HCT116 (cell line): Measurements from ENCODE around the gene KAZN.

Experiments used
- CEBPB ChIP-seq: IDR thresholded peaks from 2 replicates; pipeline ENCODE4 v1.6.1; 2012; ENCODE audit warnings: low read depth
- ELF1 ChIP-seq: IDR thresholded peaks from 2 replicates; pipeline ENCODE4 v1.6.1; 2012; ENCODE audit warnings: low read depth, borderline replicate concordance
- EZH2 ChIP-seq: fragments of 200-600 bp; sonication (generic); IDR thresholded peaks from 2 replicates; pipeline ENCODE4 v1.6.1; 2017; ENCODE audit warnings: antibody characterized with exemption, mixed run types
- POLR2A ChIP-seq: IDR thresholded peaks from 2 replicates; pipeline ENCODE4 v1.7.0; 2011; ENCODE audit warnings: borderline replicate concordance; ENCODE audit not compliant: insufficient read depth, insufficient read length; ENCODE audit errors: extremely low read depth
- POLR2AphosphoS5 ChIP-seq: IDR thresholded peaks from 2 replicates; pipeline ENCODE4 v1.6.1; 2011; ENCODE audit warnings: mild to moderate bottlenecking, low read depth, low read length, moderate library complexity
- RAD21 ChIP-seq: IDR thresholded peaks from 2 replicates; pipeline ENCODE4 v1.6.1; 2012; ENCODE audit warnings: low read depth, mild to moderate bottlenecking
- SRF ChIP-seq: IDR thresholded peaks from 2 replicates; pipeline ENCODE4 v1.6.1; 2012; ENCODE audit warnings: low read depth
- TF ChIP-seq, protein P1 (sequence below), 3 experiments: fragments of 200-600 bp in 1 of 3; sonication (generic) in 1 of 3; IDR thresholded peaks in 2 of 3; conservative IDR thresholded peaks in 1 of 3; 2 replicates each; pipeline ENCODE4 v1.5.1; 2012 to 2017; ENCODE audit warnings: low read depth in 2 of 3, low read length in 2 of 3, antibody characterized with exemption in 1 of 3, borderline replicate concordance in 1 of 3, control low read depth in 1 of 3, mild to moderate bottlenecking in 1 of 3, mixed read lengths in 1 of 3, mixed run types in 1 of 3, moderate library complexity in 1 of 3; ENCODE audit not compliant: insufficient read depth in 1 of 3
- TF ChIP-seq, protein P2 (sequence below): IDR thresholded peaks from 2 replicates; pipeline ENCODE4 v1.6.1; 2012

DNA sequence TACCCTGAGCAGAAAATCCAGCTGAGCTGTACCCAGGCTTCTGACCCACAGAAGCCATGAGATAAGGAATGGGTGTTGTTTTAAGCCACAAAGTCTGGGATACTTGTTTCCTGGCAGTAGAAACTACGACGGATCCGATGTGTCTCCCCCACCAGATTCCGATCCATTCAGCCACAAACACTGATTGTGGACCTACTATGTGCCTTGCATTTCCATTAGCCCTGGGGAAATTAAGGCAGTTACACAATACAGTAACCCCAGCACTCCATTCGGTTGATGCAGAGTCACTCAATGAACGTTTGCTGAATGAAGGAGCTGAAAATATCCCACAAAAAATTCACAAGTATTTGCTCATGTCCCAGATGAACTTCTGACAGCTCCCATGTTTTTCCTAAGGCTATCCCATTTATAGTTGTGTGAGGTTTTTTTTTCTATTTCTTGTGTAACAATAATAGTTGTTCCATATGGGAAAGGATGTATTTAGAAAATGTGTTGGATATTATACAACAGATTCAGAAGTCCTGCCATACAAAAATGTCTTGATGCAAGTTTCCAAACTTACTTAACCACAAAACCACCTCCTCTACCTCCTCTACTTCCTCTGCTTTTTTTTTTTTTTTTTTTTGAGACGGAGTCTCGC is 29.6 kb upstream of the KAZN start:
- TF ChIP-seq, protein P1, sequence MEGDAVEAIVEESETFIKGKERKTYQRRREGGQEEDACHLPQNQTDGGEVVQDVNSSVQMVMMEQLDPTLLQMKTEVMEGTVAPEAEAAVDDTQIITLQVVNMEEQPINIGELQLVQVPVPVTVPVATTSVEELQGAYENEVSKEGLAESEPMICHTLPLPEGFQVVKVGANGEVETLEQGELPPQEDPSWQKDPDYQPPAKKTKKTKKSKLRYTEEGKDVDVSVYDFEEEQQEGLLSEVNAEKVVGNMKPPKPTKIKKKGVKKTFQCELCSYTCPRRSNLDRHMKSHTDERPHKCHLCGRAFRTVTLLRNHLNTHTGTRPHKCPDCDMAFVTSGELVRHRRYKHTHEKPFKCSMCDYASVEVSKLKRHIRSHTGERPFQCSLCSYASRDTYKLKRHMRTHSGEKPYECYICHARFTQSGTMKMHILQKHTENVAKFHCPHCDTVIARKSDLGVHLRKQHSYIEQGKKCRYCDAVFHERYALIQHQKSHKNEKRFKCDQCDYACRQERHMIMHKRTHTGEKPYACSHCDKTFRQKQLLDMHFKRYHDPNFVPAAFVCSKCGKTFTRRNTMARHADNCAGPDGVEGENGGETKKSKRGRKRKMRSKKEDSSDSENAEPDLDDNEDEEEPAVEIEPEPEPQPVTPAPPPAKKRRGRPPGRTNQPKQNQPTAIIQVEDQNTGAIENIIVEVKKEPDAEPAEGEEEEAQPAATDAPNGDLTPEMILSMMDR (IDR thresholded peaks at IDR 0.05 in 2 of 3, conservative IDR thresholded peaks at IDR 0.05 in 1 of 3; ENCODE audit: borderline replicate concordance in 1 of 3, insufficient read depth in 1 of 3, low read depth in 2 of 3, low read length in 2 of 3) = no peak
- TF ChIP-seq POLR2AphosphoS5 (no peak), EZH2 (no peak), ELF1 (no peak), RAD21 (no peak), POLR2A (no peak), SRF (no peak), CEBPB (no peak)
- TF ChIP-seq, protein P2, sequence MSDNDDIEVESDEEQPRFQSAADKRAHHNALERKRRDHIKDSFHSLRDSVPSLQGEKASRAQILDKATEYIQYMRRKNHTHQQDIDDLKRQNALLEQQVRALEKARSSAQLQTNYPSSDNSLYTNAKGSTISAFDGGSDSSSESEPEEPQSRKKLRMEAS = no peak
